Body of pancreas (tissue), 4 donors: ENCODE measurements around the gene DESI1.

Experiments used
- POLR2A ChIP-seq, 3 donors: fragments of 450-650 bp; IDR thresholded peaks; one replicate each; pipeline ENCODE4 v1.6.1; 2016; ENCODE audit warnings: antibody characterized with exemption in 3 of 3, mild to moderate bottlenecking in 2 of 3
- TF ChIP-seq, protein P1 (sequence below), 7 experiments: fragments of 450-650 bp in 4 of 7; fragments of 200-600 bp in 3 of 7; sonication (generic) in 3 of 7; IDR thresholded peaks; one replicate each; pipeline ENCODE4 v1.5.1; 2016 to 2019; ENCODE audit warnings: antibody characterized with exemption in 7 of 7

DNA sequence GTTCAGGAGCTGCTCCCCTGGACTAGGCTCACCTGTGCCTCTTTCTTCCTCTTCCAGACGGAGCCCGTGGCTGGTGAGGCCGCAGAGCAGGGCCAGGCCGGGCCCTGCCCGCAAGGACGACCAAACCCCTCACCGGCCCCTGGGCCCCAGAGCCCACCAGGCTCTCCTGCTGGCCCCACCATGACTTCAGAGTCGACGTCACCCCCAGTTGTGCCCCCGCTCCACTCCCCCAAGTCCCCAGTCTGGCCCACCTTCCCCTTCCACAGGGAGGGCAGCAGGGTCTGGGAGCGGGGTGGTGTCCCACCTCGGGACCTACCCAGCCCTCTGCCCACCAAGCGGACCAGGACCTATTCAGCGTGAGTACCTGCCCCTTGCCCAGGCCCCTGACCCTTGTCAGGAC is 49.1 kb downstream of the DESI1 start:
- TF ChIP-seq, protein P1, sequence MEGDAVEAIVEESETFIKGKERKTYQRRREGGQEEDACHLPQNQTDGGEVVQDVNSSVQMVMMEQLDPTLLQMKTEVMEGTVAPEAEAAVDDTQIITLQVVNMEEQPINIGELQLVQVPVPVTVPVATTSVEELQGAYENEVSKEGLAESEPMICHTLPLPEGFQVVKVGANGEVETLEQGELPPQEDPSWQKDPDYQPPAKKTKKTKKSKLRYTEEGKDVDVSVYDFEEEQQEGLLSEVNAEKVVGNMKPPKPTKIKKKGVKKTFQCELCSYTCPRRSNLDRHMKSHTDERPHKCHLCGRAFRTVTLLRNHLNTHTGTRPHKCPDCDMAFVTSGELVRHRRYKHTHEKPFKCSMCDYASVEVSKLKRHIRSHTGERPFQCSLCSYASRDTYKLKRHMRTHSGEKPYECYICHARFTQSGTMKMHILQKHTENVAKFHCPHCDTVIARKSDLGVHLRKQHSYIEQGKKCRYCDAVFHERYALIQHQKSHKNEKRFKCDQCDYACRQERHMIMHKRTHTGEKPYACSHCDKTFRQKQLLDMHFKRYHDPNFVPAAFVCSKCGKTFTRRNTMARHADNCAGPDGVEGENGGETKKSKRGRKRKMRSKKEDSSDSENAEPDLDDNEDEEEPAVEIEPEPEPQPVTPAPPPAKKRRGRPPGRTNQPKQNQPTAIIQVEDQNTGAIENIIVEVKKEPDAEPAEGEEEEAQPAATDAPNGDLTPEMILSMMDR (IDR thresholded peaks at IDR 0.05), result no peak
- TF ChIP-seq POLR2A (IDR thresholded peaks at IDR 0.05), result no peak
